ENCODE measurements around the gene GALNT15.

The GALNT15 gene

GRCh38 chr3:16231983-16232382 lies 57.5 kb downstream of the GALNT15 start:
- Histone ChIP-seq H2AFZ (ENCODE audit: low read length) (no peak overlapping the region), H3K36me3 (ENCODE audit: insufficient read depth, low read length) (no peaks in the 10 kb centered on the region), H3K79me2 (ENCODE audit: insufficient read depth, low read length) (no peaks in the 10 kb centered on the region), H3K4me1 (ENCODE audit: insufficient read depth, low read length, poor library complexity, severe bottlenecking) (no peaks in the 10 kb centered on the region), H3K9me3 (ENCODE audit: insufficient read depth, low read depth, low read length) (no peaks in the 10 kb centered on the region), H3K9me2 (replicated peaks; ENCODE audit: low read depth, low read length) (no peaks in the 10 kb centered on the region), H3K27me3 (ENCODE audit: insufficient read depth, low read length, poor library complexity, severe bottlenecking) (peaks cover 4% of the 10 kb centered on the region), H3F3A (ENCODE audit: low read depth) (no peaks in the 10 kb centered on the region), H3K4me2 (ENCODE audit: low read depth, low read length, poor library complexity, severe bottlenecking) (no peak overlapping the region), H4K20me1 (ENCODE audit: insufficient read depth, low read length, poor library complexity, severe bottlenecking) (no peaks in the 10 kb centered on the region), H3K4me3 (ENCODE audit: low read length, poor library complexity, severe bottlenecking) (no peak overlapping the region), H3K9ac (ENCODE audit: low read depth, low read length, poor library complexity, severe bottlenecking) (no peak overlapping the region)
- TF ChIP-seq CTCF (conservative IDR thresholded peaks at IDR 0.05; ENCODE audit: low read length) (no peak), EZH2phosphoT487 (IDR thresholded peaks at IDR 0.05; ENCODE audit: borderline replicate concordance) (no peak)

- no peak for TF ChIP-seq EZH2phosphoT487 (IDR thresholded peaks at IDR 0.05; ENCODE audit: borderline replicate concordance)
- no peak for TF ChIP-seq CTCF (conservative IDR thresholded peaks at IDR 0.05; ENCODE audit: low read length)
- no peak overlapping the region for H3K9ac ChIP-seq (ENCODE audit: low read depth, low read length, poor library complexity, severe bottlenecking)
- H3K36me3 ChIP-seq (ENCODE audit: insufficient read depth, low read length) = no peaks in the 10 kb centered on the region
- H2AFZ ChIP-seq (ENCODE audit: low read length) = no peak overlapping the region
- H3K4me2 ChIP-seq (ENCODE audit: low read depth, low read length, poor library complexity, severe bottlenecking) = no peak overlapping the region
- no peaks in the 10 kb centered on the region for H3K9me3 ChIP-seq (ENCODE audit: insufficient read depth, low read depth, low read length)
- H3F3A ChIP-seq (ENCODE audit: low read depth) = no peaks in the 10 kb centered on the region
- H3K4me3 ChIP-seq (ENCODE audit: low read length, poor library complexity, severe bottlenecking) = no peak overlapping the region
- H3K9me2 ChIP-seq (replicated peaks; ENCODE audit: low read depth, low read length) = no peaks in the 10 kb centered on the region
- H4K20me1 ChIP-seq (ENCODE audit: insufficient read depth, low read length, poor library complexity, severe bottlenecking) = no peaks in the 10 kb centered on the region
- no peaks in the 10 kb centered on the region for H3K4me1 ChIP-seq (ENCODE audit: insufficient read depth, low read length, poor library complexity, severe bottlenecking)
- H3K27me3 ChIP-seq (ENCODE audit: insufficient read depth, low read length, poor library complexity, severe bottlenecking) = peaks cover 4% of the 10 kb centered on the region
- H3K79me2 ChIP-seq (ENCODE audit: insufficient read depth, low read length) = no peaks in the 10 kb centered on the region
Measured at GRCh38 chr3:16233806-16234205, 59.3 kb downstream of the GALNT15 start.

DNA sequence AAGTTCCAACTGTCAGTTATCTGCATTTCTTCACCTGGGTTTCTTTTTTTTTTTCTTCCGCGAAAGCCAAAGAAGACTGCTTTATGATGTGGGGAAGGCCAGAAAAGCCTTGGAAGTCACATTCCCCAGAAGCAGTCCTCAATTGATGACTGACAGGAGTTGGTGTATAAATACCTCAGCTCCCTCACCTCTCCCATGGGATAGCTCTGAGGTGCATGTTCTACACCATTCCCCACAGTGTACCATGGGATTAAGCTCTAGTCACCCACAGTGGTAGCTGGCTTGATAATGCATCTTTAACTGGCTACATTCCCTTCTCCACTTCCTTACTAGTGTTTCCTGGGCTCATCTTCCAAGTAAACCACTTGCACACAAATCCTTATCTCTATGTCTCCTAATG lies 59.8 kb downstream of the GALNT15 start:
- no peaks in the 10 kb centered on the region for H3K4me1 ChIP-seq (ENCODE audit: insufficient read depth, low read length, poor library complexity, severe bottlenecking)
- no peak overlapping the region for H3K4me2 ChIP-seq (ENCODE audit: low read depth, low read length, poor library complexity, severe bottlenecking)
- no peak overlapping the region for H2AFZ ChIP-seq (ENCODE audit: low read length)
- TF ChIP-seq CTCF (conservative IDR thresholded peaks at IDR 0.05; ENCODE audit: low read length) (no peak), EZH2phosphoT487 (IDR thresholded peaks at IDR 0.05; ENCODE audit: borderline replicate concordance) (no peak)
- H3K36me3 ChIP-seq (ENCODE audit: insufficient read depth, low read length) = no peaks in the 10 kb centered on the region
- no peaks in the 10 kb centered on the region for H3K9me2 ChIP-seq (replicated peaks; ENCODE audit: low read depth, low read length)
- H3K79me2 ChIP-seq (ENCODE audit: insufficient read depth, low read length) = no peaks in the 10 kb centered on the region
- no peaks in the 10 kb centered on the region for H3F3A ChIP-seq (ENCODE audit: low read depth)
- no peaks in the 10 kb centered on the region for H4K20me1 ChIP-seq (ENCODE audit: insufficient read depth, low read length, poor library complexity, severe bottlenecking)
- H3K4me3 ChIP-seq (ENCODE audit: low read length, poor library complexity, severe bottlenecking) = no peak overlapping the region
- peaks cover 1% of the 10 kb centered on the region for H3K27me3 ChIP-seq (ENCODE audit: insufficient read depth, low read length, poor library complexity, severe bottlenecking)
- no peak overlapping the region for H3K9ac ChIP-seq (ENCODE audit: low read depth, low read length, poor library complexity, severe bottlenecking)
- H3K9me3 ChIP-seq (ENCODE audit: insufficient read depth, low read depth, low read length) = no peaks in the 10 kb centered on the region
